Neural progenitor cell (in vitro differentiated cells): ENCODE data around the gene MOB4. TPM values are rescaled to one million over a fixed set of nuclear protein-coding genes. Genes with fewer than 3 reads are reported as not detected.
"Not testable (repeated sequence)": the region's sequence is repeated elsewhere in the genome, so short reads cannot be mapped to it uniquely, and the experiment has no call there.

Source experiments
- DNase-seq: peaks from one replicate; pipeline ENCODE4 v3.0.0-alpha.2; 2016; ENCODE audit warnings: low spot score
- H2AFZ ChIP-seq: fragments of 200-600 bp; sonication (generic); replicated peaks from 2 replicates; pipeline ENCODE4 v1.6.1; 2016; ENCODE audit warnings: antibody characterized with exemption
- H3F3A ChIP-seq: fragments of 200-600 bp; sonication (generic); 2 replicates; pipeline ENCODE4 v1.6.1; 2016; ENCODE audit warnings: antibody characterized with exemption, low read depth
- H3K27ac ChIP-seq: fragments of 200-600 bp; sonication (generic); 2 replicates; pipeline ENCODE4 v1.5.1; 2016; ENCODE audit warnings: mild to moderate bottlenecking
- H3K27me3 ChIP-seq: fragments of 200-600 bp; sonication (generic); 2 replicates; pipeline ENCODE4 v1.6.1; 2016; ENCODE audit warnings: mild to moderate bottlenecking, moderate library complexity
- H3K36me3 ChIP-seq: fragments of 200-600 bp; sonication (generic); 2 replicates; pipeline ENCODE4 v1.5.1; 2016
- H3K4me1 ChIP-seq: fragments of 200-600 bp; sonication (generic); 2 replicates; pipeline ENCODE4 v1.6.1; 2016; ENCODE audit warnings: mixed run types
- H3K4me2 ChIP-seq: fragments of 200-600 bp; sonication (generic); 2 replicates; pipeline ENCODE4 v1.6.1; 2016
- H3K4me3 ChIP-seq: fragments of 200-600 bp; sonication (generic); 2 replicates; pipeline ENCODE4 v1.5.1; 2016
- H3K79me2 ChIP-seq: fragments of 200-600 bp; sonication (generic); 2 replicates; pipeline ENCODE4 v1.6.1; 2016; ENCODE audit warnings: low read depth
- H3K9ac ChIP-seq: fragments of 200-600 bp; sonication (generic); 2 replicates; pipeline ENCODE4 v1.6.1; 2016
- H3K9me3 ChIP-seq: fragments of 200-600 bp; sonication (generic); 2 replicates; pipeline ENCODE4 v1.5.1; 2016; ENCODE audit warnings: low read depth
- H4K20me1 ChIP-seq: fragments of 200-600 bp; sonication (generic); 2 replicates; pipeline ENCODE4 v1.6.1; 2016; ENCODE audit warnings: low read depth
- H3K27ac Mint-ChIP-seq: 3 replicates; pipeline ENCODE4 v1.8.0; 2021; ENCODE audit warnings: mixed read lengths
- H3K27me3 Mint-ChIP-seq: 2 replicates; pipeline ENCODE4 v1.8.0; 2022; ENCODE audit warnings: low read depth, mild to moderate bottlenecking, inconsistent platforms, moderate library complexity, mixed read lengths; ENCODE audit not compliant: insufficient read depth
- H3K36me3 Mint-ChIP-seq: 3 replicates; pipeline ENCODE4 v1.8.0; 2021; ENCODE audit warnings: mixed read lengths
- H3K4me1 Mint-ChIP-seq: 3 replicates; pipeline ENCODE4 v1.8.0; 2021; ENCODE audit warnings: mixed read lengths
- H3K4me3 Mint-ChIP-seq: 3 replicates; pipeline ENCODE4 v1.8.0; 2021; ENCODE audit warnings: mild to moderate bottlenecking, moderate library complexity, mixed read lengths
- H3K9me3 Mint-ChIP-seq: 3 replicates; pipeline ENCODE4 v1.8.0; 2020; ENCODE audit warnings: mixed read lengths
- CTCF ChIP-seq: fragments of 200-600 bp; sonication (generic); IDR thresholded peaks from 2 replicates; pipeline ENCODE4 v1.5.1; 2017; ENCODE audit warnings: antibody characterized with exemption, mild to moderate bottlenecking
- EZH2 ChIP-seq: fragments of 200-600 bp; sonication (generic); IDR thresholded peaks from 2 replicates; pipeline ENCODE4 v1.6.1; 2017; ENCODE audit warnings: antibody characterized with exemption, mild to moderate bottlenecking, moderate library complexity
- EZH2phosphoT487 ChIP-seq: fragments of 200-600 bp; sonication (generic); IDR thresholded peaks from 2 replicates; pipeline ENCODE4 v1.6.1; 2017; ENCODE audit warnings: antibody characterized with exemption
- total RNA-seq: library from RNA; depleted of rRNA; stranded (reverse); fragments of >200 nt; gene quantifications from 2 replicates; pipeline ENCODE4 v1.2.3, GENCODE V29; 2015; ENCODE audit warnings: low replicate concordance

Gene MOB4
- total RNA-seq, 1 donor from 2014 or later = 76.7 TPM

DNA sequence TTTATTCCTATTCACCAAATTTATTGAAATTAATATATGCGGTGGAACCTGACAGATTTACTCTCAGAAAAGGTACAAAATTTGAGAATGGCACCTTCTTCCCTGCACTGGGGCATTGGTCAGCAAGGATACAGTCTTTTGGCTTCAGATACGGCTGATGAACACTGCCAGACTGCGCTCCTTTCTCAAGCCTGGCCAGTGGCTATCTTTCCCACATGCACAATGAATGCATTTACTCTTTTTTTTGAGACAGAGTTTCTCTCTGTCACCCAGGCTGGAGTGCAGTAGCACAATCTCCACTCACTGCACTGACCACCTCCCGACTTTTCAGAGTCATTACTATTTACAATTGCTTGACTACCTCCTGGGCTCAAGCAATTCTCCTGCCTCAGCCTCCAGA lies 61.6 kb downstream of the MOB4 start:
- H3K4me1 ChIP-seq = no peaks in the 10 kb centered on the region
- peaks cover 30% of the 10 kb centered on the region for H3K36me3 Mint-ChIP-seq
- no peaks in the 10 kb centered on the region for H3K36me3 ChIP-seq
- no peak overlapping the region for H3K4me3 ChIP-seq
- H3K9ac ChIP-seq = no peak overlapping the region
- H3F3A ChIP-seq = no peaks in the 10 kb centered on the region
- no peaks in the 10 kb centered on the region for H3K27me3 ChIP-seq
- no peaks in the 10 kb centered on the region for H3K79me2 ChIP-seq
- H4K20me1 ChIP-seq = no peaks in the 10 kb centered on the region
- H3K4me1 Mint-ChIP-seq = no peaks in the 10 kb centered on the region
- H3K27ac Mint-ChIP-seq = no peak overlapping the region
- H3K27me3 Mint-ChIP-seq = peaks cover 2% of the 10 kb centered on the region
- no peak overlapping the region for H2AFZ ChIP-seq
- H3K27ac ChIP-seq = no peak overlapping the region
- H3K4me3 Mint-ChIP-seq = no peak overlapping the region
- H3K9me3 Mint-ChIP-seq = peaks cover 28% of the 10 kb centered on the region
- DNase-seq = no peak
- H3K9me3 ChIP-seq = no peaks in the 10 kb centered on the region
- no peak overlapping the region for H3K4me2 ChIP-seq
- TF ChIP-seq EZH2phosphoT487 (no peak), EZH2 (no peak), CTCF (no peak)

DNA sequence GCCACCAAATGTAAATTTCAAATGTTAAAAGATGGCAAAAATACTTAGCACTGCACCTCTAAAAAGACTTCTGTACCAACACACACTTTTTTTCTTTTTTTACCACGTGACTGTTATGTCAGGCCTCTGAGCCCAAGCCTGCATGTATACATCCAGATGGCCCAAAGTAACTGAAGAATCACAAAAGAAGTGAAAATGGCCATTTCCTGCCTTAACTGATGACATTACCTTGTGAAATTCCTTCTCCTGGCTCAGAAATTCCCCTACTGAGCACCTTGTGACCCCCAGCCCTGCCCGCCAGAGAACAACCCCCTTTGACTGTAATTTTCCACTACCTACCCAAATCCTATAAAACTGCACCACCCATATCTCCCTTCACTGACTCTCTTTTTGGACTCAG lies 62.4 kb downstream of the MOB4 start:
- H3K9me3 ChIP-seq, H3K36me3 ChIP-seq, DNase-seq, H3K79me2 ChIP-seq, H3K4me3 Mint-ChIP-seq, H3K4me3 ChIP-seq, H3K27me3 Mint-ChIP-seq, H3K4me1 Mint-ChIP-seq, H3K4me2 ChIP-seq, H3K9ac ChIP-seq, H3K27ac ChIP-seq, H4K20me1 ChIP-seq, H2AFZ ChIP-seq, H3K4me1 ChIP-seq, H3K27ac Mint-ChIP-seq, H3K27me3 ChIP-seq, H3F3A ChIP-seq: not testable (repeated sequence)
- peaks cover 22% of the 10 kb centered on the region for H3K9me3 Mint-ChIP-seq
- H3K36me3 Mint-ChIP-seq = peaks cover 21% of the 10 kb centered on the region

DNA sequence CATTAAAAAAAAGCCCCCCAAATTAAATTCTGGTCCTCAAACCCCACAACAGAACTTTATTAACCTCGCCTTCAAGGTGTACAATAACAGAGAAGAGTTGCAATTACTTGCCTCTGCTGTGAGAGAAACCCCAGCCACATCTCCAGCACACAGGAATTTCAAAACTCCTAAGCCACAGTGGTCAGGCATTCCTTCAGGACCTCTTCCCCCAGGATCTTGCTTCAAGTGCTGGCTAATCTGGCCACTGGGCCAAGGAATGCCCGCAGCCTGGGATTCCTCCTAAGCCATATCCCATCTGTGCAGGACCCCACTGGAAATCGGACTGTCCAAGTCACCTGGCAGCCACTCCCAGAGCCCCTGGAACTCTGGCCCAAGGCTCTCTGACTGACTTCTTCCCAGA lies 64.3 kb downstream of the MOB4 start:
- H2AFZ ChIP-seq, H3K4me3 ChIP-seq, H3F3A ChIP-seq, DNase-seq, H3K4me3 Mint-ChIP-seq, H3K27me3 ChIP-seq, H3K9ac ChIP-seq, H3K9me3 Mint-ChIP-seq, H3K4me1 ChIP-seq, H3K4me1 Mint-ChIP-seq, H3K27ac ChIP-seq, H3K36me3 ChIP-seq, H3K27ac Mint-ChIP-seq, H3K27me3 Mint-ChIP-seq, H3K36me3 Mint-ChIP-seq, H3K9me3 ChIP-seq, H3K79me2 ChIP-seq, H4K20me1 ChIP-seq, H3K4me2 ChIP-seq: not testable (repeated sequence)

DNA sequence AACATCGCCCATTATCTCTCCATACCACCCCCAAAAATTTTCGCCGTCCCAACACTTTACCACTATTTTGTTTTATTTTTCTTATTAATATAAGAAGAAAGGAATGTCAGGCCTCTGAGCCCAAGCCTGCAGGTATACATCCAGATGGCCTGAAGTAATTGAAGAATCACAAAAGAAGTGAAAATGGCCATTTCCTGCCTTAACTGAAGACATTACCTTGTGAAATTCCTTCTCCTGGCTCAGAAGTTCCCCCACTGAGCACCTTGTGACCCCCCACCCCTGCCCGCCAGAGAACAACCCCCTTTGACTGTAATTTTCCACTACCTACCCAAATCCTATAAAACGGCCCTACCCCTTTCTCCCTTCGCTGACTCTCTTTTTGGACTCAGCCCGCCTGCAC lies 71.4 kb downstream of the MOB4 start:
- H3K27ac ChIP-seq, H3K79me2 ChIP-seq, DNase-seq, H3K27ac Mint-ChIP-seq, H3K9me3 ChIP-seq, H3K4me3 Mint-ChIP-seq, H3K9me3 Mint-ChIP-seq, H3K4me3 ChIP-seq, H3K9ac ChIP-seq, H4K20me1 ChIP-seq, H3K27me3 ChIP-seq, H2AFZ ChIP-seq, H3K27me3 Mint-ChIP-seq, H3K4me1 ChIP-seq, H3K36me3 ChIP-seq, H3K4me1 Mint-ChIP-seq, H3K4me2 ChIP-seq, H3F3A ChIP-seq: not testable (repeated sequence)
- peaks cover 13% of the 10 kb centered on the region for H3K36me3 Mint-ChIP-seq

- no peaks in the 10 kb centered on the region for H3K9me3 ChIP-seq
- Mint-ChIP-seq H3K27me3 (no peaks in the 10 kb centered on the region), H3K9me3 (peaks cover 8% of the 10 kb centered on the region), H3K4me3 (no peak overlapping the region), H3K4me1 (peaks cover 6% of the 10 kb centered on the region), H3K27ac (no peak overlapping the region), H3K36me3 (peaks cover 30% of the 10 kb centered on the region)
- no peaks in the 10 kb centered on the region for H3K27me3 ChIP-seq
- no peaks in the 10 kb centered on the region for H3K36me3 ChIP-seq
- H3K4me1 ChIP-seq = no peaks in the 10 kb centered on the region
- no peaks in the 10 kb centered on the region for H3K79me2 ChIP-seq
- H3K9ac ChIP-seq = no peak overlapping the region
- no peak overlapping the region for H2AFZ ChIP-seq
- H3F3A ChIP-seq = no peaks in the 10 kb centered on the region
- TF ChIP-seq CTCF (no peak), EZH2phosphoT487 (no peak), EZH2 (no peak)
- H3K4me2 ChIP-seq = no peak overlapping the region
- no peaks in the 10 kb centered on the region for H4K20me1 ChIP-seq
- H3K4me3 ChIP-seq = no peak overlapping the region
- no peak overlapping the region for H3K27ac ChIP-seq
- DNase-seq = no peak
These were observed 75.6 kb downstream of the MOB4 start for GRCh38 chr2:197591339-197592072.
